ENCODE measurements around the gene NFILZ.

The NFILZ gene

DNA sequence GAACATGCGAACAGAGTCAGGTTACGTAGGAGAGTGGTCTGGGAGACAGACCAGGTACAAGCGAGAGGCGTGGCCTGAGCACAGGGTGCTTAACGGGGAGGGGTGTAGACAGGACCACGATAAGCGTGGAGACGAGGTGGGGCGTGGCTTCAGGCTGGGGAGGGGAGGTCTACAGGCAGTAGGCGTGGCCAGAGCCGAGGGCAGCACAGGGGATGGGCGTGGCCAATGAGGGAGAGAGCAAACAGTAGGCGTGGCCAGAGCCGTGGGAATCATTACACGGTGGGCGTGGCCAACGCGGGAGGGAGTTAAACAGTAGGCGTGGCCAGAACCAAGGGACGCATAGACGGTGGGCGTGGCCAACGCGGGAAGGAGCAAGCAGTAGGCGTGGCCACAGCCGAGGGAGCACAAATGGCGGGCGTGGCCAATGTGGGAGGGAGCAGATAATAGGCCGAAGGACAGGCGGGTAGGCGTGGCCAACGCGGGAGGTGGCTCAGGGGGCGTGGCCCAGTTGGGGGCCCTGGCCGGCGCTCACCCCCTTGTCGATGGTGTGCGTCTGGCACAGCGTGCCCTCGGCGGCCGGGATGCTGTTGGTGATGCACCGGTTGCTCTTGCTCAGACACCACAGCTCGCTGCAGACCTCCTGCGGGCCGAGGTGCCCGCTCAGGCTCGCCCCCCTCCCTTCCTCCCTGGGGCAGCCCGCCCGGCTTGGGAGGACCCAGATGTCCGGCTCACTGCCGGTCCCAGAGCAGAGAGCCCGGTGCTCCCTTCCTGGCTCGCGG, 38.0 kb upstream of the NFILZ start:
- DNase-seq (ENCODE audit: low read depth) = no peak
- TF ChIP-seq, protein P1, sequence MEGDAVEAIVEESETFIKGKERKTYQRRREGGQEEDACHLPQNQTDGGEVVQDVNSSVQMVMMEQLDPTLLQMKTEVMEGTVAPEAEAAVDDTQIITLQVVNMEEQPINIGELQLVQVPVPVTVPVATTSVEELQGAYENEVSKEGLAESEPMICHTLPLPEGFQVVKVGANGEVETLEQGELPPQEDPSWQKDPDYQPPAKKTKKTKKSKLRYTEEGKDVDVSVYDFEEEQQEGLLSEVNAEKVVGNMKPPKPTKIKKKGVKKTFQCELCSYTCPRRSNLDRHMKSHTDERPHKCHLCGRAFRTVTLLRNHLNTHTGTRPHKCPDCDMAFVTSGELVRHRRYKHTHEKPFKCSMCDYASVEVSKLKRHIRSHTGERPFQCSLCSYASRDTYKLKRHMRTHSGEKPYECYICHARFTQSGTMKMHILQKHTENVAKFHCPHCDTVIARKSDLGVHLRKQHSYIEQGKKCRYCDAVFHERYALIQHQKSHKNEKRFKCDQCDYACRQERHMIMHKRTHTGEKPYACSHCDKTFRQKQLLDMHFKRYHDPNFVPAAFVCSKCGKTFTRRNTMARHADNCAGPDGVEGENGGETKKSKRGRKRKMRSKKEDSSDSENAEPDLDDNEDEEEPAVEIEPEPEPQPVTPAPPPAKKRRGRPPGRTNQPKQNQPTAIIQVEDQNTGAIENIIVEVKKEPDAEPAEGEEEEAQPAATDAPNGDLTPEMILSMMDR (IDR thresholded peaks at IDR 0.05; ENCODE audit: insufficient read depth, low read depth, low read length, missing control alignments) = no peak
- no peak overlapping the region for H3K4me3 ChIP-seq (ENCODE audit: low read length)

DNA sequence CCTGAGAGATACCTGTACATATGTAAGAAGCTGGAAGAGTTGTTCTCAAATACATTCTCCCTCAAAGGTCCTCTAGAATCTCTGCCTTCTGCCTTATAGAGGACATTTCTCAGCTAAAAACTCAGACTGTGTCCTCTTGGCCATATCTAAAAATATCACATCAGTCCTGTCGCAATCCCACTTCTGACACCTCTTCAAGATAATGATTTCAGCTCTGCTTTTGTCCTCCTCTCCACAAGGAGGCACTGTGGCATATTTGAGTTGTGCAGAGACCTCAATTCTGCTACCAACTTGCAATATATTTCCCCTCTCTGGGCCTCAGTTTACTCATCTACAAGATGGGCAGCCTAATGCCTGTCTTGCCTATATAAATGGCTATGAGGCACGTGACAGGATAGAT, 36.5 kb upstream of the NFILZ start:
- TF ChIP-seq, protein P1 (IDR thresholded peaks at IDR 0.05; ENCODE audit: insufficient read depth, low read depth, low read length, missing control alignments) = no peak
- no peak overlapping the region for H3K4me3 ChIP-seq (ENCODE audit: low read length)
- DNase-seq (ENCODE audit: low read depth) = no peak

DNA sequence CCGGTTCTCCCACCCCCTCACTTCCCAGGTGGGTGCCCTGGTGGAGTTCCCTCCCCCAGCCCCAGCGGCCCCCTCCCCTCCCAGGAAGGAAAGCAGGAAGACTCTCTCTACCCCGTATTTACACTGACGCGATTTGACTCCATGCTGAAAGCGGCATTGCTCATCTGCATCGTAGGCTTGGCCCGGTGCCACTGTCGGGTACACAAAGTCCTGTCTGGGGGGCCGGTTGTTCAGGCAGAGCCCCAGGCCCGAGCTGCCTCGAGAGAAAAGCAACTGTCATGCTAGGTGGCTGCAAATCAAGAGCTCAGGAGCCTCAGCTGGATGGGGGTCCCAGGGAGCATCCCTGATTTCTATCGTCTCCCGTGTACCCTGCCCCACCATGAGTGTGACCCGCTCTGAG, 34.8 kb upstream of the NFILZ start:
- no peak overlapping the region for H3K4me3 ChIP-seq (ENCODE audit: low read length)
- TF ChIP-seq, protein P1 (IDR thresholded peaks at IDR 0.05; ENCODE audit: insufficient read depth, low read depth, low read length, missing control alignments) = no peak
- DNase-seq (ENCODE audit: low read depth) = no peak

DNA sequence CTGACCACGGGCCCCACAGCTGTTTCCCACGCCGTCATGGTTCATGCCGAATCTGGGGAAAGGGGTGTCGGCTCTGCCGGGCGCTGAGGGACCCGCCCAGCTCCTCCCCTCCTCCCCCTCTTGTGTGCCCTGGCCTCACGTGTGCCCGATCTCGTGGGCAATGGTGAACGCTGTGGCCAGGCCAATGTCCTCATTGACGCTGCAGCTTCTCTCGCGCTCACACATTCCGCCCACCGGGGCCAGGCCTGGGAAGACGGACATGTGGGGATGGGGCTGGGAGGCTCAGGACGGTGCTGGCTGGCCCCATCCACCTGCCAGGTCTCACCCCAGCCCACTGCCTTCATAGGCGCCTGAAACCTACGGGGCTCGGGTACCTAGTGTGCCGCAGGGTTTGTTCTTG, 34.3 kb upstream of the NFILZ start:
- H3K4me3 ChIP-seq (ENCODE audit: low read length) = no peak overlapping the region
- TF ChIP-seq, protein P1 (IDR thresholded peaks at IDR 0.05; ENCODE audit: insufficient read depth, low read depth, low read length, missing control alignments) = no peak
- DNase-seq (ENCODE audit: low read depth) = no peak

DNA sequence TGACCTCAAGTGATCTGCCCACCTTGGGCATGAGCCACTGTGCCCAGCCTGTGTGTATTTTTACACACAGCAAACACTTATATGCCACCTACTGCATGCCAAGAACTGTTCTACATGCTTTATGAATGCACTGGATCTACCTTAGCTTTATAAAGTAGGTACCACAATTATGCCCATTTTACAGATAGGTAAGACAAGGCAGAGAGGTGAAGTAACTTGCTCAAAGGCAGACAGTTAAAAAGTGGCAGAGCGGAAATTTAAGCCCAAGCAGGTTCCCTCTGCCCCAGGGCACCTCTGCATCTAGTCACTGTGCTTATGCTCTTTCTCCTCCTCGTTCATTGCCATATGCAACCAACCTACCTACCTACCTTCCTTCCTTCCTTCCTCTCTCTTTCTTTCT, 30.4 kb upstream of the NFILZ start:
- TF ChIP-seq, protein P1 (IDR thresholded peaks at IDR 0.05; ENCODE audit: insufficient read depth, low read depth, low read length, missing control alignments) = no peak
- no peak overlapping the region for H3K4me3 ChIP-seq (ENCODE audit: low read length)
- DNase-seq (ENCODE audit: low read depth) = no peak

DNA sequence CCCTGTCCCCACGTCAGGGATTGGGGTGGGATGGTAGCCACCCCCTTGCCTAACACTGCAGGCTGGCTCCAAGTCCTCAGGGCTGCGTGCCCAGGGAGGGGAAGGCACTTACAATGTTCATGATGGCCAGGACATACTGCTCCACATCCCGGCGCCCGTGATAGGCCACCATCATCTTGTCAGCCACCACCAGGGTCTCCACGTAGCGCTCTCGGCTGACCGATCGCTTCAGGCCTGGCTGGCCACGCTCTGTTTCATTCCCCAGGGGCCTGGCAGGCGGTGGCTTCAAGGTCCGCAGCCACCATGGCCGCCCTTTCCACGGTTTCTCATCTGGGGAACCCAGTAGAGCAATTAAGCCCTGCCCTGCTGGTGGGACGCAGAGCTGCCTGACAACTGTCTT, 29.6 kb upstream of the NFILZ start:
- DNase-seq (ENCODE audit: low read depth) = no peak
- TF ChIP-seq, protein P1 (IDR thresholded peaks at IDR 0.05; ENCODE audit: insufficient read depth, low read depth, low read length, missing control alignments) = no peak
- no peak overlapping the region for H3K4me3 ChIP-seq (ENCODE audit: low read length)

DNA sequence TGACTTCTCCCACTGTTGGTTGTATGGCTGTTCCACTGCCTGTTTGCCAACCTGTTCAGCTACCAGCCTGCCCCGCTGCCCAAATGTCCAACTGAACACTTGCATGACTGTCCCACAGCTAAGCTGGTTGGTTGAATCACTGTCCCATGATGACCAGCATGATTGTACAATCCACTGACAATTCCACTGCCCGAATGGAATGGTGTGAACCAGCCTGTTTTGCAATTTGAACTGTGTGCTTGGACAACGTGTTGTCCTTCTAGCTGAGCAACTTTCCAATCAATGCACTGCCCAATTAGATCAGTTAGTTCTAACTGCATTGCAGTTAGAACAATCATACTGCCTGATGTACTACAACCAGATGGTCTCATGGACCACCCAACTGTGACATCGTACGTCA, 28.6 kb upstream of the NFILZ start:
- no peak for DNase-seq (ENCODE audit: low read depth)
- H3K4me3 ChIP-seq (ENCODE audit: low read length) = no peak overlapping the region
- TF ChIP-seq, protein P1 (IDR thresholded peaks at IDR 0.05; ENCODE audit: insufficient read depth, low read depth, low read length, missing control alignments) = no peak

All from epithelial cell of esophagus (primary cell).